ENCODE data around the gene IRF8.
"Not testable (repeated sequence)": the region's sequence is repeated elsewhere in the genome, so short reads cannot be mapped to it uniquely, and the experiment has no call there.

IRF8 gene

DNA sequence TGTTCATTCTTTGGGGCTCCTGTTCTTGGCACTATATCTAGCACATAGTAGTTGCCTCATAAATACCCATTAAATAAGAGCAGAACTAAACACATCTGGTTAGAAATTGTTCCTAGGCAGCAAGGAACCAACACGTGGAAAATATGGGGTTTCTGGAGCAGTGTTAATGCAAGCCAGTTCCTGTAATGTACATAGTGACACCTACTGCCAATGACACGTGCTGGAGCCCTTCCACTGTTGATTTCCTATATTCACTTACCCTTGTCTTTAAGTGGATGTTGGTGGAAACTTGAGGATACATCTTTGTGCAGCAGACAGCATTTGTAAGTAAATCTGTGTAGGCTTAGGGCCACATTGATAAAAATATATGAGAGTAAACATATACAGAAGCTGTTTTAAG is 1.6 kb upstream of the IRF8 start:
- no peak for DNase-seq

DNA sequence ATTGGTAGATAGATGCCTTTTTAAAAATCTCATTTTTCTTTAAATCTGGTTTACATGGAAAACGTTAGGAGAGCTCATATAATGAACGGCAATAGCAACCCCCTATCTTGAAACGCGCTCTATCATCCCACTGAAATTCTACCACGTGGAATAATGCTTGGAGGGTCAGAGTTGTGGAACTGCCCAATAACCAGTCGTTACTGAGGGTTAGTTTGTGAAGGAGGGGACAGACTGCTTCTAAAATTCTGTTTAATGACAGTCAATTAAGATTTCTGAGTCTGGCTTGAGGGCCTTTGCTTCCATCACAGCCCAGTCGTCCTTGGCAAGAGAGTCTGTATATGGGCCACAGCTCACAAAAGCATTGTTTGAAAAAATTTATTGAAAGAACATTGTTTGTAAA is 482 bp downstream of the IRF8 start:
- no peak for DNase-seq

DNA sequence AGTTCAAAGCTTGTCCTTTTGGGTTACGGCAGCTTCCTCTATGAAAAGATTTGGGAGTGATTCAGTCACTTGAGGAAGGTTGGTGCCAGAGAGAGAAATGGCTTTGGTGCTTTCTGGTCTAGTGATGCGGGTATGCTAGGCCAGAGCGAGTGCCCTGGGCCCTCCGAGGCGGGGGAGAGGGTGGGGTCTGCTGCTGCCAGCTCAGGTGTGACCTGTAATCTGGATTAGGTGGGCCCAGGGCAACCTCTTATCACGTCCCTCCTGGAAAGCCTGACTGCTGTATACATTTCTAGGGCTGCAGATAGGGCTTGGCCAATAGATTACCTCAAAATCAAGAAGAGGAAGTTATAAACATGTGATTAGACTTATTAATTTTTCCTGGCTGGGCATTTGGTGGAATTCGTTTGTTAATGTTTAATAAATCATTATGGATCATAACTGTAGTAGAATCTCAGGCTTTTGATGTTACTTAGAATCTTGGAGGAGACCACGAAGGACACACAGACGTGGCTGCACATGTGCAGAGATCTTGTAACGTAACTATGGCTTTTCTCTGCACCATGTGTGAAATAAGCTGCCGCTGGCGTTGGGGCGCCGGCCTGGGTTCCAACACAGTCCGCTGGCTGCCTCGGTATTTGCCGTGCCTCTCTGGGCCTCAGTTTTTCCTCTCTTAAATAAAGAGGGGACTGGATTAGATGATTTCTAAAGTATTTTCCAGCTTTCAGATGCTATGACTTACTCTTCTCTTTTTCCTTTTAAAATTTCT is 1.2 kb downstream of the IRF8 start:
- no peak for DNase-seq

DNA sequence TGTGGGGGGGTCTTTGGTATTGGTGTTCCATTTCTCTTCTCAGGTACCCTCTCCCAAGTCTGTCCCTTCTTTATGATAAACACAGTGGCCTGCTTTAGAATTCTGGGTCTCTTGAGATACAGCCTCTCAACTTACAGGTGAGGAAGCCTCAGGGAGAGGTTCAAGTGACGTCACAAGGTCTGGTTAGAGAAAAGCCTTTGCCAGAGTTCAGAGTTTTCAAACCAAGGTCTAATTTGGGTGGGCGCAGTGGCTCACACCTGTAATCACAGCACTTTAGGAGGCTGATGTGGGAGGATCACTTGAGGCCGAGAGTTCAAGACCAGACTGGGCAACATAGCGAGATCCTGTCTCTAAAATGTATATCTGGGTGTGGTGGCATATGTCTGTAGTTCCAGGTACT is 2.1 kb downstream of the IRF8 start:
- no peak for DNase-seq

DNA sequence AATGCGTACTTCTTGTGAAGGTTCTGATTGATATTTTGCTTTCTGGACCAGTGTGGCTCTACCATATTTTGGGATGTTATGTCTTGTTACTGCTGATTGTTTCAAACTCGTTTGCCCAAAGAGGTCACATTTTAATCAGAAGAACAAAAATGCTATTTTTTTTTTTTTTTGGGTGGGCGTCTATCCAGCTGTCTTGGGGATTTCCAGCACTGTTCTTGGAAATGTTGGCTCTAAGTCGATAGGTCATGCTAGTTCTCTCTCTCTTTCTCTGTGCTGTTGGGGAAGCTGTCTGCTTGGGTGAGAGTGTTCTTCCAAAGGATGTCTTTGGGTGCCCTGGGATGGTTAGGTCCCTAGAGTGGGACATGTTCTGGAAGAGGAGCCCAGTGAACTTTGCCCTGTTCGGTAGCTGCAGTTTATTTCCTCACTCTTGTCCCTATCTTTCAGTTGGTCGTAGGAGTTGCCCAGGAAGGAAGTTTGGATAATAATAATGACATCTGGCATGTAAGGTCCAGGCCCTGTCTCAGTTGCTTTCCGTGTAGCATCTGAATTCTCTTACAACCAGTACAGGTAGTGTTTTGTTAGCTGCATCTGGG is 2.9 kb downstream of the IRF8 start:
- DNase-seq = no peak

DNA sequence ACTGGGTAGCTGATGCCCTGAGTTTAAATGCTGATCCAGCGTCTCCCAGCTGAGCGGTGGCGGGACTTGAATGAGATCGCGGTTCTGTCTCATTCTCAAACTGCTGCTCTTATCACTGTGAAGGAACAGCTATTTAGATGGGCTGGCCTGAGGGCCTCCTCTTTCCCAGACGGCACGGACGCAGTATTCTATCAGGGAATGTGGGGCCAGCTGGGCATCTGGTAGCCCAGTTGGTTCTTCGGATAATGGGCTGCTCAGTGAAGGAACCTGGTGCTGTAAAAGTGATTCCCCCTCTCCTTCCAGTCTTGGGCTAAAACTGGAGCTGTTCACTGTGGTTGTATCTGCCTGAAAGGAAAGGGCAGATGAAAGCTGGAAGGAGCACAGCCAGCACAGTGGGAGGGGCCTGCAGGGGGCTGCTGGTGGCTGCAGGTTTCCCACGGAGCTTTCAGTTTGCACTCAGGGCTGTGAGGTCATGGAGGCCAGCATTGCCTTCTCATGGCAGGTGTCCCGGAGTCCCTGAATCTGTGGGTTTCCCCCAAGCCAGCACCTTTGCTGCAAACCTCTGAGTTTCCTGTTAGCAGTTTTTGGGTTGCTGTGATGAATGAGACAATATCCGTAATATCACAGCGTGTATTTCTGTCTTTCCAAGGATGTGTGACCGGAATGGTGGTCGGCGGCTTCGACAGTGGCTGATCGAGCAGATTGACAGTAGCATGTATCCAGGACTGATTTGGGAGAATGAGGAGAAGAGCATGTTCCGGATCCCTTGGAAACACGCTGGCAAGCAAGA is 3.6 kb downstream of the IRF8 start:
- DNase-seq = no peak

DNA sequence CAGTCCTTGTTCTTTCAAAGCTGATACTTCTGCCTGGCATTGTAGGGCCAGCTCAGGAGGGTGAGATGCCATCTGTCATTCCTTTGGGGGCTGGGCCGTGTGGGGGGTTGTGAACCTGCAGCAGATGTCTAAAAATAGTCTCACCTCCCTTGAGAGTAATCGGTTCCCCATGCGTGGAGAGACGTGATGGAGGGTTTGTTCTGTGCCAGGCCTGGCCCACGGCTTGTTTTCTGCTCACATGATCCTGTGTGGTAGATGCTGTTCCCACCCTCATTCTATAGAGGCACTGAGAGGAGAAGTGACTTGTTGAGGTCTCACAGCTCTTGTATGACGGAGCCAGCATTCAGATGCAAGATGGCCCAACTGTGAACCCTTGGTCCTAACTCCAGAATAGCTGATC is 4.6 kb downstream of the IRF8 start:
- DNase-seq = no peak

DNA sequence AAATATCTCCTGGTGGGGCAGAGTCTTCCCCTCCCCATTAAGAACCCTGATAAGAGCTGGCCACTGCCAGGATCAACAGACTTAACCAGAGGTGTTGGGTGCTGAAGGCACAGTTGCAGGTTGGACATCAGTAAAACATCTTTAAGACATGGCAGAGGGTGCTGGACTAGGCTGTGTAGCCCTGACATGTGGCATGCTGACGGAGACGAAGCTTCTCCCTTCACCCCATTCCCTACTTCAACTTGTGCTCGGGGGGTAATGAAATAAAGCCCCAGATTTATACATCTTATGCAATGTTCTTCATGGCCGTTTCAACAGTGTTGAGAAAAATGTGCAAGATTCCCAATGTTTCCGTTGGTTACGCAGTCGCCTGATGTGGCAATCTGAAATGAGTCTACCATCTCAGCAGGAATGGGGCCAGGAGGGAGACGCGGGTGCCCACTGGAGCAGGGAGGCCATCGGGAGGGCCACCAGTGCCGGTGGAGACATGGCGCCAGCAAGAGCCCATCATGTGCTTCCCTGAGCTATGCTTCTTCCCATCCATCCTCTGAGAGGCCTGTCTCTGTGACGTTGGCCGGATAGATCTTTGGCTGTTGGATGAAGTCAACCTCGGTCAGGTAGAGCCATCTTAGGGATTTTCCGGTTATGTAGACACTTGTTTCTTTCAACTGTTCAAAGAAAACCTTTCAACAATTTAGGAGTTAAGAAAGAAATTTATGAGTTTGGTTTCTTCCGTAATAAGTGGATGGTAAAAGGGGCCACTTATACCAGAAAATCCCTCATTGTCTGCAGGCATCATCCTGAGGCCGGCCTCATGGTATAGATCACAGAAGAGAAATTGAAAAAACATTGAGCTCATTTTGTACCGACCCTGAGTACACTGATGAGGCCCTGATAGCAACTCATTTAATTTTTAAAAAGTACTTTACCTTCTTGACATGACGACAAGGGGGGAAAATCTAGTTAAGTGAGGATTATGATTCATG is 6.4 kb downstream of the IRF8 start:
- DNase-seq = no peak

DNA sequence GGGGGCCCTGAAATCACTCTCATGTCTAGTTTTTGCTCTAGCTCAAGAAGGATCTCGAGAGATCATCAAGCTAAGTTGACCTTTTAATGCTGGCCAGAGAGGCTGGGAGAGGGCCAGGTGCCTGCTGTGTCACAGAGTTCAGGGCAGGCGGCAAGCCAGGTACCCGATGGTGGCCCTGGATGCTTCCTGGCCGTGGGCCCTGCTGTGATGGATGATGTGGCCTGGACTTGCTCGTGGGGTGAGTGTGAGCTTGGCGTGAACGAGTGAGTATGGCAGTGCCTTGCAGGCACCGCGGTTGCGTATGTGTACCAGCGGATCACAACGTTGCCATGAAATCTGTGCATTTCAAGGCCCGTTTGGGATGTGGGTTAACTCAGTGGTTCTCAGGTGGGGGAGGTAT is 7.4 kb downstream of the IRF8 start:
- no peak for DNase-seq

DNA sequence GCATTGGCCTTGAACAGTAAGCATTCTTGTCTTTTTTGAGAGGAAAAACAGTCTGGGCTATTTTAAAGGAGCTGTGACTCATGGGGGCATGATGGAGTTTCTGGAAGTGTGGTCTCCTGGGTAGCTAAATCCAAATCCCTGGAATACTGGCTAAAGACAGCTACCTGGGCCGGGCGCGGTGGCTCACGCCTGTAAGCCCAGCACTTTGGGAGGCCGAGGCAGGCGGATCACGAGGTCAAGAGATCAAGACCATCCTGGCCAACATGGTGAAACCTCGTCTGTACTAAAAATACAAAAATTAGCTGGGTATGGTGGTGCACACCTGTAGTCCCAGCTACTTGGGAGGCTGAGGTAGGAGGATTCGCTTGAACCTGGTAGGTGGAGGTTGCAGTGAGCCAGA is 8.3 kb downstream of the IRF8 start:
- not testable (repeated sequence) for DNase-seq

DNA sequence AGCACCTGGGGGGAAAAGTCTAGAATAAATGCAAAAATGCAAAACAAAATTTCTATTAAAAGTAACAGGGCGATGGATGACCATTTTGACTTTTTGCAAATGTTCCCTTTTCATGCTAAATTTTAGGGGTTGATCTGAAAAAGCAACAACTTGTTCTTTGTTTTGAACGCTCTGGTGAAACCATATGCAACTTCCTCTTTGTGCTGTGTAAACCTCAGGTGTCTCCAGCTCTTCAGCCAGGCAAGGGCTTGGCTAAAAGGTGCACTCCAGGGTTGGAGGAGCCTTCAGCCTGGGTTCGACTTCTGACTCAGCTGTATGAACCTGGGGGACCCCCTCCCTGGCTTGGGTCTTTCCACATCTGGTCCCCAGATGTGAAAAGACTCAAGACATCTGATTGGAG is 9.5 kb downstream of the IRF8 start:
- DNase-seq = no peak

DNA sequence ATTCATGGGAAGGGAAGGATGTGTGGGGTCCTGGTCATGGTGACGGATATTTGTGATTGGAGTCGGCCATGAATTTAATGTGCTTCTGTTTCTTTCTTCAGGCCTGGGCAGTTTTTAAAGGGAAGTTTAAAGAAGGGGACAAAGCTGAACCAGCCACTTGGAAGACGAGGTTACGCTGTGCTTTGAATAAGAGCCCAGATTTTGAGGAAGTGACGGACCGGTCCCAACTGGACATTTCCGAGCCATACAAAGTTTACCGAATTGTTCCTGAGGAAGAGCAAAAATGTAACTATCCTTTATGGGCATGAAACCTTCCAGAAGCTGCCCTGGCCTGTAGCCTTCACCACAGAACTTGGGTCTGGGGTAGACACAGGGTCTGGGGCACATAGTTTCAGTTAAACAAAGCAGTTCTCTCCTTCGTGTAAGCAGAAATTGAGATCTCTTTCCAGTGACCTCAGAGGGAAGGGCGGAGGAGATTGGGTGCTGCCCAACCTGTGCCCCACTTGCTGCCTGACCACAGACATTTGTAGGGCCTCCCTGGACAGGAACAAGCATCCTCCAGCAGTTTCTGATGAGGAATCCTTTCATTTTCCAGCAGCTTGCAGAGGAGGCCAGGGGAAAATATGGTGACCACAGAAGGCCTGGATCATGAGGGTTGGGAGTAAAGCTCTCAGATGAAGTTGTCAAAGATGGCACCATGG is 10.1 kb downstream of the IRF8 start:
- DNase-seq = no peak

DNA sequence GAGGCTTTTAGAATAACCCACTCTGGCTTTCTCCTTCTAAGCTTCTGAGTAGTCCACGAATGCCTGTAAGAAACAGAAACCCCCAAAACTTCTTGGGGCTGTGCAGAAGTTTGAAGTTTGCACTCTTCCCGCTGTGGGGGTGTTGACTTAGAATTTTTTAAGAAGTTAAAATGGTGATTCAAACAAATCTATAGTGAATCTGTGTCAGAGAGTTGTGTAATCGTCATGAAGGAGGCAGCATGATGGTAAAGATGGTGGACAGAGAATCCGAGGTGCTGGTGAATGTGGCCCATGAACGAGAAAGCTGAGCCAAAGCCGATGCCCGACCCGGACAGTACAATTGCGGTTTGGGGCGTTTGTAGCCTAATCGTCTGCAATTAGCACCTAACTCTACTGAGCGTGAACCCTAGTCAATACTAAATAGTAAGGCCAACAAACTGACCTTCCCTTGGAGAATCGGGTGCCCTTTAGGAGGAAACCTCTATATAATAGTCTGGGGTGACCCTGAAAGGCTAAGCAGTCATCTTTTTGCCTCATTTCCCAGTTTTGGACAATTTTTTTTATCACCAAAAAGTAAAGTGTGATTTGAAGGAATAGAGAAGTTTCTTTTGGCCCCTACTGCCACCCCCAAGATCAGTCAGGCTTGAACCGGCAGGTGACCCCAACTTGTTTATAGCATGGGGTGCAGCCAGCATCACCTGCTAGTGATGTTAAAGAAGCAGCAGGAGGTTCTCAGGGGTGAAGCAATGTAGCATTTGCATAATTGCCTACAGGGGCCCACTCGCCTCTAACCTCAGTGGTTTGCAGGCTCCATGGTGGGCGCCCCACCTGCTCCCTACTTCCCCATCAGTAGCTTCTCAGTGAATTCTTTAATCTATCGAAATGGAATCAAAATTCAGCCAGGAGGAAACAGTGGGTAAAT is 11.2 kb downstream of the IRF8 start:
- DNase-seq = no peak

DNA sequence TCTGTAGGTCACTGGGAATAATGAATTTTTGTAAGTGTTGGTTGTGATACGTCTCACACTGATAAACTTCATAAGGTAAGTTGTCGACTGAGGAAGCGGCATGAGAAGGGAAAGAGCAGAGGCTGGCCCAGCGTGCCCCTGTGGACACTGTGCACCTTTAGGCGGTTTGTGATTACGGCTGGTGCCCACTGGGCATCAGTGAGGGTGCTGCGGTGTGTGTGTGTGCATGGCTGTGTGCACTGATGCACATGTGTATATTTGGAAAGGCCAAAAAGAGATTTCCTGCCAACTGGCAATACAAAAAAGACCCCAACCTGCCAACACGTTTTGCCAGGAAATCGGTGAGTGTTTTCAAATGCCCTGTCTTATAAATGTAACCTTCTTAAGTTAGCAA is 11.9 kb downstream of the IRF8 start:
- DNase-seq = no peak

DNA sequence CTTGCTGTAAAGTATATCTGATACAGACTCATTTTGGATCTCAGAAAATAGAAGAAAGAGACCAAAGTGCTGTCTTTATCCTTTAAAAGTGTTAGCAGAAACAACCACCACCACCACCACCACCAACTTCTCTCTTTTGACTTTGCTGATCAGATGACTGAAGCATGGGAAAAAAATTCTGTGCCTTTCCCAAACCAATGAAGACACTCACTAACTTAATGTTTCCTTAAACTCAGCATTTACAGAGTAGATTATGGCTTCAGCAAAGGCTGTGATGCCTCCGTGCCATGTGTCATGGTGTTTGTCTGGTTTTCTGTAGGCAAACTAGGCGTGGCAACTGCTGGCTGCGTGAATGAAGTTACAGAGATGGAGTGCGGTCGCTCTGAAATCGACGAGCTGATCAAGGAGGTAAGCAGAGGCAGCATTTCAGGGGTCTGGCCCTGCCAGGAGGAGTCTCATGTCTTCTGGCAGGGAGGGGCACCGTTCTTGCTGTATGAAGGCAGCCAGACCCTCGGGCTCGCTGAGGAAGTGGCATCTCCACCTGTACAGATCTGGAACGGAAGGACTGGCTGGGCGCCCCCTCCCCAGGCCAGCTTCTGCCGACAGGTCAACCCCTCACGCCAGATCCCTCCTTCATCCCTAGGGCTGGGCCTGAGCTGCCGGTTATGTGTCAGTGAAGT is 12.4 kb downstream of the IRF8 start:
- no peak for DNase-seq

DNA sequence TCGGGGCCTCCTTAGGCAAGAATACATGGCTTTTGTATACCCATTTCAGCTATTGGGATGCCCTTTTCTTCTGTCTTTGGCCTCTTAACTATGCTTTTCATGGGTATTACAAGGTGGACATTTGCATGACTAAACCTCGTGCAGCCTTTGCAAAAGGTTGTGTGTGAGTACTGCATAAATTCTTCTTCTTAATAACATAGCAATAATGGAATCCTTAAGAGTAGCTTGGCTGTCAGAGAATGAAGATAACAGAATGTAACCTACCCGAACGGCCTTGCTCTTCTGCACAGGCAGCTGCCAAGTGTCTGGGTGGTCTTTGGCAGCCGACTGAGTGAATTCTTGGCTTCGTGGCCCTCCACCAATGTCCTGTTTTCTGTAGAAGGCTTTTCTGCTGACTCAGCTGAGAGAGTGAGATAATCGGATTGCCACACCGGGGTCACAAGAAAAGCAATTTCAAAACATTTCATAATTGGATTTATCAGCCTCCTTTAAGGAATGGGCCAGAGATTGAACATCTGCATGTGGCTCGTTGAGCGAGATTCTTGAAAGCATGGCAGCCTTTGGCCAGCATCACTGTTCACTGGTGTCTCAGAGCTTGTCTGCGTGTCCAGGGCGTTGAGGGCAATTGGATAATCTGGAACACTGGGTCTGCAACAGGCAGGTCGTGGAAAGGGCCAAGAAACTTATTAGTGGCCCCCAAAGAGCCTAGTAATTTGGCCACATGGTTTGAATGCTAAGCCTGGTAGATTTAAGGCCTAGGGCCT is 13.4 kb downstream of the IRF8 start:
- no peak for DNase-seq

DNA sequence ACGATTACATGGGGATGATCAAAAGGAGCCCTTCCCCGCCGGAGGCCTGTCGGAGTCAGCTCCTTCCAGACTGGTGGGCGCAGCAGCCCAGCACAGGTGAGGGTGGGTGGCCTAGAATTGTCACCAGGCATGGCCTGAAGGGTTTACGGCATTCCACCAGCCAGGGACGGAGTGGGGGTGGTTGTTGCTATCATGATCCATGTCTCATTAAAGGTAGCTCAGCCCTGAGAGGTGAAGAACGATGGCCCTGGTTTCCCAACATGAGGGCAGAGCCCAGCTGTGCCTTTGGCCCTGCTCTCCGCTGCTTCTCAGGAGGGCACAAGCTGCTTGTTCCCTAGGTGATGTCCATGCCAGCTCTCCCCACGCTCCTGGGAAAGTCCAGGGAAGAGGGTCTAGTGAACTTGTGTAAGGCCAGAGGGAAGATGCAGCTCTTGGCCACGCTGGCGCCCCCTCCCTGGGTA is 14.2 kb downstream of the IRF8 start:
- DNase-seq = no peak

DNA sequence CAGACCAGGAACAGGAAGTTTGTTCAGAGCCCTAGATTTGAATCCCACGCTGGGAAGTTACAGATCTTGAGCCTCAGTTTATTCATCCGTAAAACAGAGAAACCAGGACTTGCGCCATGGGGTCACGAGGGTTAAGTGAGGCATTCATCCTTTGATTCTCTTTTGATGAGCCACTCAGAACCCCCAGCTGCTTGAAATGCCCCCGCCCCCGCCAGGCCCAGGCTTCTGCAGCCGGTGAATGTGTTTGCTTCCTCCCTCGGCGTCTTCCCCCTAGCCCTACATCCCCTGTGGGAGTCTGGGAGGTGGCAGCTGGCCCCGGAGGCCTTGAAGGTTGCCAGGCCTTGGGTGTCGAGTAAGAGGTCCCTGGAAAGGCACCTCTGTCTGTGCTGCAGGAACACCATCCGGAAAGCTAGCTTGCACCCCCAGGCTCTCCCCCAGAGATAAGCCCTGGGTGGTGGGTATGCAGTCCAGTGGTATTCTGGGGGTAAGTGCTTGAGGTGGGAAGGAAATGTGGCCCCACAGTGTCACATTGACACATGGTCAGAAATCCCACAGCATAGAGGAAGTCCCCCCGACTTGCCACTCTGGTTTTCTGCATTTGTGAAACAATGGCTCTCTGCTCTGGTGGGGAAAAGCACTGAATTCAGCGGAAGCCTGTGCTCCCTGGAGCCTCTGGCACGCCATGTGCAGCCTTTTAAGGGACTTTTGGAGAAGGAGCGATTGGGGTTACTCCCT is 14.9 kb downstream of the IRF8 start:
- DNase-seq = no peak

DNA sequence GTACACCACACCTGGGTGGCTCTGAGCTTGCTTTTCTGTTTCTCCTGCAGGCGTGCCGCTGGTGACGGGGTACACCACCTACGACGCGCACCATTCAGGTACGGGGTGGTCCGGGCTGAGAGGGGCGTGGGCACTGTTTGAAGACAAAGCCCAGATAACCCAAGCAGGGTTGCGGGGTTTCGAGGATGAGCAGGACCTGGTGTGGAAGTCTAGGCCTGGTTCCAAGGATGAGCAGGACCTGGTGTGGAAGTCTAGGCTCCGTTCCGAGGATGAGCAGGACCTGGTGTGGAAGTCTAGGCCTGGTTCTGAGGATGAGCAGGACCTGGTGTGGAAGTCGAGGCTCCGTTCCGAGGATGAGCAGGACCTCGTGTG is 15.4 kb downstream of the IRF8 start:
- no peak for DNase-seq

Measured in EL (cell line).